Vagina (tissue), 2 donors: ENCODE data around the gene LPO.

Experiments
- CTCF ChIP-seq, 3 experiments: fragments of 450-650 bp in 2 of 3; fragments of 200-600 bp in 1 of 3; sonication (generic) in 1 of 3; IDR thresholded peaks; one replicate each; pipeline ENCODE4 v1.5.1; 2017 to 2019; ENCODE audit warnings: antibody characterized with exemption in 3 of 3, mild to moderate bottlenecking in 2 of 3, moderate library complexity in 2 of 3
- POLR2A ChIP-seq, 2 donors: fragments of 450-650 bp; IDR thresholded peaks; one replicate each; pipeline ENCODE4 v1.6.1; 2017; ENCODE audit warnings: antibody characterized with exemption in 2 of 2, mild to moderate bottlenecking in 2 of 2, moderate library complexity in 2 of 2
- POLR2AphosphoS5 ChIP-seq, 2 donors: sonication (generic); formaldehyde crosslinking; IDR thresholded peaks; one replicate each; pipeline ENCODE4 v1.9.0; 2017; ENCODE audit warnings: antibody characterized with exemption in 2 of 2, mild to moderate bottlenecking in 2 of 2, low read depth in 1 of 2; ENCODE audit not compliant: insufficient read depth in 1 of 2

GRCh38 chr17:58279736-58280479 is 41.5 kb downstream of the LPO start:
- no peak for TF ChIP-seq POLR2AphosphoS5 (IDR thresholded peaks at IDR 0.05; ENCODE audit: insufficient read depth in 1 of 2, low read depth in 1 of 2)
- TF ChIP-seq CTCF (IDR thresholded peaks at IDR 0.05) = no peak
- no peak for TF ChIP-seq POLR2A (IDR thresholded peaks at IDR 0.05)
